SU-DHL-6 (cell line): ENCODE measurements around the gene THOP1.

ENCODE experiments used
- H2AFZ ChIP-seq: fragments of 200-600 bp; sonication (generic); 2 replicates; pipeline ENCODE4 v1.6.1; 2014; ENCODE audit warnings: low read depth, mild to moderate bottlenecking, moderate library complexity, mixed read lengths, antibody characterized with exemption, low read length; ENCODE audit not compliant: severe bottlenecking
- H3F3A ChIP-seq: fragments of 200-600 bp; shearing (Covaris generic); 2 replicates; pipeline ENCODE4 v1.6.0; 2016; ENCODE audit warnings: antibody characterized with exemption, mild to moderate bottlenecking; ENCODE audit not compliant: insufficient read depth
- H3K27ac ChIP-seq: fragments of 200-600 bp; sonication (generic); 2 replicates; pipeline ENCODE4 v1.5.1; 2016; ENCODE audit warnings: low read depth, mild to moderate bottlenecking, low read length, moderate library complexity, mixed read lengths
- H3K27me3 ChIP-seq: fragments of 200-600 bp; sonication (generic), shearing (Covaris generic); 2 replicates; pipeline ENCODE4 v1.6.0; 2014; ENCODE audit warnings: mild to moderate bottlenecking, low read length
- H3K36me3 ChIP-seq: fragments of 200-600 bp; sonication (generic); 2 replicates; pipeline ENCODE4 v1.6.1; 2014; ENCODE audit warnings: mild to moderate bottlenecking, low read length, mixed read lengths
- H3K4me2 ChIP-seq: fragments of 300-600, 200-600 bp; shearing (Covaris generic), sonication (generic); 2 replicates; pipeline ENCODE4 v1.6.0; 2014; ENCODE audit warnings: low read length, low read depth, mild to moderate bottlenecking; ENCODE audit not compliant: poor library complexity, severe bottlenecking
- H3K4me3 ChIP-seq: fragments of 200-600 bp; sonication (generic); 2 replicates; pipeline ENCODE4 v1.5.1; 2014; ENCODE audit warnings: antibody characterized with exemption, low read length, mild to moderate bottlenecking, mixed read lengths; ENCODE audit not compliant: insufficient read depth, poor library complexity, severe bottlenecking
- H3K79me2 ChIP-seq: fragments of 200-600 bp; sonication (generic); 2 replicates; pipeline ENCODE4 v1.6.1; 2014; ENCODE audit warnings: mild to moderate bottlenecking, low read length, moderate library complexity; ENCODE audit not compliant: insufficient read depth
- H3K9ac ChIP-seq: fragments of 200-600 bp; sonication (generic); 2 replicates; pipeline ENCODE4 v1.7.0; 2014; ENCODE audit warnings: mild to moderate bottlenecking, low read length
- H3K9me2 ChIP-seq: fragments of 200-600 bp; sonication (generic); replicated peaks from 2 replicates; pipeline ENCODE4 v1.6.1; 2014; ENCODE audit warnings: low read length; ENCODE audit not compliant: insufficient read depth
- H3K9me3 ChIP-seq: fragments of 200-600 bp; sonication (generic); 2 replicates; pipeline ENCODE4 v1.6.1; 2014; ENCODE audit warnings: low read length, mixed read lengths; ENCODE audit not compliant: insufficient read depth
- H4K20me1 ChIP-seq: fragments of 200-600 bp; sonication (generic); 2 replicates; pipeline ENCODE4 v1.6.1; 2014; ENCODE audit warnings: low read depth, mild to moderate bottlenecking, antibody characterized with exemption, low read length, moderate library complexity, mixed read lengths
- CTCF ChIP-seq: fragments of 200-600 bp; sonication (generic); IDR thresholded peaks from one replicate; pipeline ENCODE4 v1.5.1; 2017; ENCODE audit warnings: antibody characterized with exemption, mild to moderate bottlenecking, low read length, moderate library complexity; ENCODE audit not compliant: insufficient read depth, poor library complexity, severe bottlenecking
- EZH2phosphoT487 ChIP-seq: fragments of 200-600 bp; sonication (generic), shearing (Covaris generic); conservative IDR thresholded peaks from 2 replicates; pipeline ENCODE4 v1.6.1; 2018; ENCODE audit warnings: mild to moderate bottlenecking, antibody characterized with exemption, low read length, moderate library complexity, mixed read lengths

The THOP1 gene

GRCh38 chr19:2764945-2765344, 20.4 kb upstream of the THOP1 start:
- Histone ChIP-seq H2AFZ (no peak overlapping the region), H3K4me2 (no peak overlapping the region), H3K27me3 (no peaks in the 10 kb centered on the region), H4K20me1 (no peaks in the 10 kb centered on the region), H3K9me2 (no peaks in the 10 kb centered on the region), H3K27ac (no peak overlapping the region), H3K36me3 (no peaks in the 10 kb centered on the region), H3K9ac (no peak overlapping the region), H3K79me2 (peaks cover 8% of the 10 kb centered on the region), H3K9me3 (no peaks in the 10 kb centered on the region), H3K4me3 (no peak overlapping the region), H3F3A (no peaks in the 10 kb centered on the region)
- no peak for TF ChIP-seq CTCF
- no peak for TF ChIP-seq EZH2phosphoT487

- no peaks in the 10 kb centered on the region; the same call in 1 of the 2 replicates for H4K20me1 ChIP-seq
- H2AFZ ChIP-seq, result no peak overlapping the region
- no peaks in the 10 kb centered on the region for H3K9me3 ChIP-seq
- TF ChIP-seq EZH2phosphoT487 (no peak), CTCF (no peak)
- peaks cover 13% of the 10 kb centered on the region for H3K79me2 ChIP-seq
- no peak overlapping the region for H3K9ac ChIP-seq
- H3K4me2 ChIP-seq, result no peak overlapping the region
- H3K36me3 ChIP-seq, result no peaks in the 10 kb centered on the region
- no peak overlapping the region for H3K4me3 ChIP-seq
- no peaks in the 10 kb centered on the region for H3K27me3 ChIP-seq
- no peaks in the 10 kb centered on the region for H3K9me2 ChIP-seq
- H3F3A ChIP-seq, result no peaks in the 10 kb centered on the region
- H3K27ac ChIP-seq, result no peak overlapping the region
These were observed 19.9 kb upstream of the THOP1 start for GRCh38 chr19:2765376-2765775.

GRCh38 chr19:2766594-2767372, 18.5 kb upstream of the THOP1 start:
- Histone ChIP-seq H3K9me3 (no peaks in the 10 kb centered on the region), H3K9me2 (no peaks in the 10 kb centered on the region), H3K27me3 (no peaks in the 10 kb centered on the region), H3K9ac (no peak overlapping the region), H3F3A (no peaks in the 10 kb centered on the region), H3K79me2 (peaks cover 26% of the 10 kb centered on the region), H4K20me1 (no peaks in the 10 kb centered on the region; the same call in 1 of the 2 replicates), H3K4me3 (no peak overlapping the region), H3K36me3 (no peaks in the 10 kb centered on the region), H2AFZ (no peak overlapping the region), H3K4me2 (no peak overlapping the region), H3K27ac (no peak overlapping the region)
- no peak for TF ChIP-seq CTCF
- no peak for TF ChIP-seq EZH2phosphoT487
